ENCODE data around the gene EIF4A3. TPM values are rescaled to one million over a fixed set of nuclear protein-coding genes. Genes with fewer than 3 reads are reported as not detected.

Gene EIF4A3
- total and polyA plus RNA-seq, 10 of the 15 experiments (the other 5 are each of a cell fraction or from before 2014, with no cell fraction given) = 53.3 to 225 (median 103) TPM

DNA sequence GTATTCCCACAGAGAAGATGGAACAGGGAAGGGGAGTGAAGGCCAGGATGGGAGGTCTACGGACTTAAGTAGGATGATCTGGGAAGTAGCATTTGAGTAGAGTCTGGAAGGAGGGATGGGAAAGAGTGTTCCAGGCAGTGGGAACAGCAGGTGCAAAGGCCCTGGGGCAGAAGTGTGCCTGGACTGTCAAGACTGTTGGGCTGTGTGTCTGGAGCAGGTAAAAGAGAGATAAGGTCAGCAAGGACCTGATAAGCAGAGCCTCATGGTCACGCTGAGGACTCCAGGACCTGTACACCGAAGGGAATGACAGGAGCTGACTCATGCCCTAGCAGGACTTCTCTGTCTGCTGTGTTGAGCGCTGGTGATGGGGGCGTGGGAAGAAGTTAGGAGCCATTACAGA lies 22.2 kb upstream of the EIF4A3 start:
- TF ChIP-seq STAT3 (IDR thresholded peaks at IDR 0.05; ENCODE audit: low read depth, low read length) (no peak), BCL11A (IDR thresholded peaks at IDR 0.05; ENCODE audit: low read depth, low read length) (no peak), ZBED1 (IDR thresholded peaks at IDR 0.05; ENCODE audit: borderline replicate concordance) (no peak), ASH2L (IDR thresholded peaks at IDR 0.05; ENCODE audit: borderline replicate concordance, low read depth) (no peak)
- TF ChIP-seq, protein P1, sequence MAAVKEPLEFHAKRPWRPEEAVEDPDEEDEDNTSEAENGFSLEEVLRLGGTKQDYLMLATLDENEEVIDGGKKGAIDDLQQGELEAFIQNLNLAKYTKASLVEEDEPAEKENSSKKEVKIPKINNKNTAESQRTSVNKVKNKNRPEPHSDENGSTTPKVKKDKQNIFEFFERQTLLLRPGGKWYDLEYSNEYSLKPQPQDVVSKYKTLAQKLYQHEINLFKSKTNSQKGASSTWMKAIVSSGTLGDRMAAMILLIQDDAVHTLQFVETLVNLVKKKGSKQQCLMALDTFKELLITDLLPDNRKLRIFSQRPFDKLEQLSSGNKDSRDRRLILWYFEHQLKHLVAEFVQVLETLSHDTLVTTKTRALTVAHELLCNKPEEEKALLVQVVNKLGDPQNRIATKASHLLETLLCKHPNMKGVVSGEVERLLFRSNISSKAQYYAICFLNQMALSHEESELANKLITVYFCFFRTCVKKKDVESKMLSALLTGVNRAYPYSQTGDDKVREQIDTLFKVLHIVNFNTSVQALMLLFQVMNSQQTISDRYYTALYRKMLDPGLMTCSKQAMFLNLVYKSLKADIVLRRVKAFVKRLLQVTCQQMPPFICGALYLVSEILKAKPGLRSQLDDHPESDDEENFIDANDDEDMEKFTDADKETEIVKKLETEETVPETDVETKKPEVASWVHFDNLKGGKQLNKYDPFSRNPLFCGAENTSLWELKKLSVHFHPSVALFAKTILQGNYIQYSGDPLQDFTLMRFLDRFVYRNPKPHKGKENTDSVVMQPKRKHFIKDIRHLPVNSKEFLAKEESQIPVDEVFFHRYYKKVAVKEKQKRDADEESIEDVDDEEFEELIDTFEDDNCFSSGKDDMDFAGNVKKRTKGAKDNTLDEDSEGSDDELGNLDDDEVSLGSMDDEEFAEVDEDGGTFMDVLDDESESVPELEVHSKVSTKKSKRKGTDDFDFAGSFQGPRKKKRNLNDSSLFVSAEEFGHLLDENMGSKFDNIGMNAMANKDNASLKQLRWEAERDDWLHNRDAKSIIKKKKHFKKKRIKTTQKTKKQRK (IDR thresholded peaks at IDR 0.05; ENCODE audit: low read depth, low read length) = no peak
- no peak overlapping the region for H3K4me2 ChIP-seq (ENCODE audit: control insufficient read depth, insufficient read depth)
- no peaks in the 10 kb centered on the region for H3K9me3 ChIP-seq (replicated peaks; ENCODE audit: control insufficient read depth, insufficient read depth, low read length)
- intact Hi-C loops (cut with micrococcal nuclease; ENCODE audit: unreplicated experiment) (no loop called here), in situ Hi-C loops (cut with MboI) (no loop called here)
- H3K4me3 ChIP-seq = no peak overlapping the region
- ChIA-PET RAD21 (ENCODE audit: unreplicated experiment) (no interaction called here), SMC1A (ENCODE audit: uncharacterized antibody, unreplicated experiment) (no interaction called here), POLR2A (no interaction called here), CTCF (no interaction called here)
- H3K4me1 ChIP-seq (ENCODE audit: control insufficient read depth, insufficient read depth, low read length) = no peaks in the 10 kb centered on the region
- ATAC-seq = no peak
- 51% methylated on average over 5 of the region's 5 CpGs for WGBS (ENCODE audit: insufficient coverage, insufficient replicate concordance, low lambda C conversion rate, missing lambda C conversion rate)
- H3K27ac ChIP-seq (ENCODE audit: control insufficient read depth, insufficient read depth) = no peak overlapping the region
- H4K20me1 ChIP-seq (ENCODE audit: control insufficient read depth, insufficient read depth) = no peaks in the 10 kb centered on the region
- no peaks in the 10 kb centered on the region for H3K27me3 ChIP-seq (replicated peaks in 1 of 2; ENCODE audit: control insufficient read depth in 2 of 2, insufficient read depth in 2 of 2, low read length in 1 of 2)
- no peak for DNase-seq (ENCODE audit: low read depth, low spot score)
- no peak overlapping the region for H2AFZ ChIP-seq (ENCODE audit: control insufficient read depth, low read depth, low read length)
- H3K9ac ChIP-seq (ENCODE audit: control insufficient read depth, insufficient read depth, low read length) = no peak overlapping the region
- no TSS peak for BruUV-seq (replicated peaks)
- FAIRE-seq = no peak
- H3K79me2 ChIP-seq (ENCODE audit: control insufficient read depth, insufficient read depth, low read length) = no peaks in the 10 kb centered on the region
- no peaks in the 10 kb centered on the region for H3K36me3 ChIP-seq (ENCODE audit: control insufficient read depth in 2 of 2, insufficient read depth in 2 of 2, low read length in 1 of 2)

DNA sequence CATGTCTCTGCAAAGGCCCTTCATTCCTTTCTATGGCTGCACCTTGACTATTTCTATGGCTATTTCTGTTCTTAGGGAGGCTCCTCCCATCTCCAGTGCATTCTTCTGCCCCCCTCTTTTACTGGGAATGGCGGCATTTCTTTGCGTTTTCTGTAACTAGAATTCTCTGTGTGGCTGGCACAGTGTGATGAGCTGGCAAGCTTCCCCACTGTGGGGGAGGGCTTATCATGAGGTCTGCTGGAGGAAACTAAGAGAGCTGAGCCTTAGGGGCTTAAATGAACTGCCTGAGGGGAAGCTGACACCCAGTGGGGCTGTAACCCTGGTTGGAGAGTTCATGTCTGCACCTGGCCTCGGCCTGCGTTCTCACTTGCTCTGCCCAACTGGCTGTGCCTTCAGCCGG lies 21.4 kb upstream of the EIF4A3 start:
- in situ Hi-C loops (cut with MboI) (no loop called here), intact Hi-C loops (cut with micrococcal nuclease; ENCODE audit: unreplicated experiment) (no loop called here)
- Histone ChIP-seq H2AFZ (ENCODE audit: control insufficient read depth, low read depth, low read length) (no peak overlapping the region), H3K79me2 (ENCODE audit: control insufficient read depth, insufficient read depth, low read length) (no peaks in the 10 kb centered on the region), H3K27me3 (replicated peaks in 1 of 2; ENCODE audit: control insufficient read depth in 2 of 2, insufficient read depth in 2 of 2, low read length in 1 of 2) (no peaks in the 10 kb centered on the region), H3K9me3 (replicated peaks; ENCODE audit: control insufficient read depth, insufficient read depth, low read length) (no peaks in the 10 kb centered on the region), H3K4me1 (ENCODE audit: control insufficient read depth, insufficient read depth, low read length) (no peaks in the 10 kb centered on the region), H3K4me3 (no peak overlapping the region), H3K9ac (ENCODE audit: control insufficient read depth, insufficient read depth, low read length) (no peak overlapping the region), H3K36me3 (ENCODE audit: control insufficient read depth in 2 of 2, insufficient read depth in 2 of 2, low read length in 1 of 2) (no peaks in the 10 kb centered on the region), H4K20me1 (ENCODE audit: control insufficient read depth, insufficient read depth) (no peaks in the 10 kb centered on the region), H3K4me2 (ENCODE audit: control insufficient read depth, insufficient read depth) (no peak overlapping the region), H3K27ac (ENCODE audit: control insufficient read depth, insufficient read depth) (no peak overlapping the region)
- ATAC-seq = no peak
- RAD21 ChIA-PET (ENCODE audit: unreplicated experiment) = no interaction called here
- POLR2A ChIA-PET = no interaction called here
- no peak for DNase-seq (ENCODE audit: low read depth, low spot score)
- SMC1A ChIA-PET (ENCODE audit: uncharacterized antibody, unreplicated experiment) = no interaction called here
- no peak for FAIRE-seq
- no TSS peak for BruUV-seq (replicated peaks)
- 41% methylated on average over 5 of the region's 5 CpGs for WGBS (ENCODE audit: insufficient coverage, insufficient replicate concordance, low lambda C conversion rate, missing lambda C conversion rate)
- CTCF ChIA-PET = no interaction called here
- no peak for TF ChIP-seq ZNF217 (IDR thresholded peaks at IDR 0.05)
- TF ChIP-seq, protein P2, sequence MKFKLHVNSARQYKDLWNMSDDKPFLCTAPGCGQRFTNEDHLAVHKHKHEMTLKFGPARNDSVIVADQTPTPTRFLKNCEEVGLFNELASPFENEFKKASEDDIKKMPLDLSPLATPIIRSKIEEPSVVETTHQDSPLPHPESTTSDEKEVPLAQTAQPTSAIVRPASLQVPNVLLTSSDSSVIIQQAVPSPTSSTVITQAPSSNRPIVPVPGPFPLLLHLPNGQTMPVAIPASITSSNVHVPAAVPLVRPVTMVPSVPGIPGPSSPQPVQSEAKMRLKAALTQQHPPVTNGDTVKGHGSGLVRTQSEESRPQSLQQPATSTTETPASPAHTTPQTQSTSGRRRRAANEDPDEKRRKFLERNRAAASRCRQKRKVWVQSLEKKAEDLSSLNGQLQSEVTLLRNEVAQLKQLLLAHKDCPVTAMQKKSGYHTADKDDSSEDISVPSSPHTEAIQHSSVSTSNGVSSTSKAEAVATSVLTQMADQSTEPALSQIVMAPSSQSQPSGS (IDR thresholded peaks at IDR 0.05; ENCODE audit: low read length) = no peak
- no peak for TF ChIP-seq BRCA1 (IDR thresholded peaks at IDR 0.05; ENCODE audit: low read depth, low read length)
- TF ChIP-seq, protein P3, sequence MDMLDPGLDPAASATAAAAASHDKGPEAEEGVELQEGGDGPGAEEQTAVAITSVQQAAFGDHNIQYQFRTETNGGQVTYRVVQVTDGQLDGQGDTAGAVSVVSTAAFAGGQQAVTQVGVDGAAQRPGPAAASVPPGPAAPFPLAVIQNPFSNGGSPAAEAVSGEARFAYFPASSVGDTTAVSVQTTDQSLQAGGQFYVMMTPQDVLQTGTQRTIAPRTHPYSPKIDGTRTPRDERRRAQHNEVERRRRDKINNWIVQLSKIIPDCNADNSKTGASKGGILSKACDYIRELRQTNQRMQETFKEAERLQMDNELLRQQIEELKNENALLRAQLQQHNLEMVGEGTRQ (IDR thresholded peaks at IDR 0.05; ENCODE audit: borderline replicate concordance, low read depth, low read length) = no peak
- TF ChIP-seq BCL11A (IDR thresholded peaks at IDR 0.05; ENCODE audit: low read depth, low read length) = no peak
- no peak for TF ChIP-seq IKZF1 (conservative IDR thresholded peaks at IDR 0.05)
- no peak for TF ChIP-seq SMC3 (IDR thresholded peaks at IDR 0.05; ENCODE audit: borderline replicate concordance, low read length)
